ENCODE measurements around the gene PPP1R36. TPM values are rescaled to one million over a fixed set of nuclear protein-coding genes. Genes with fewer than 3 reads are reported as not detected.
"Not testable (repeated sequence)": the region's sequence is repeated elsewhere in the genome, so short reads cannot be mapped to it uniquely, and the experiment has no call there.

Gene PPP1R36
- total and polyA plus RNA-seq, 2 of the 13 experiments (the other 11 are each of a cell fraction or from before 2014, with no cell fraction given): 0.11 to 0.17 TPM

- TF ChIP-seq ZNF230 (CRISPR knock-in tag; IDR thresholded peaks at IDR 0.05) (no peak), ZMAT5 (CRISPR knock-in tag; IDR thresholded peaks at IDR 0.05; ENCODE audit: borderline replicate concordance, low read depth) (no peak), PREB (CRISPR knock-in tag; IDR thresholded peaks at IDR 0.05) (no peak), FUBP1 (CRISPR knock-in tag; IDR thresholded peaks at IDR 0.05; ENCODE audit: borderline replicate concordance) (no peak)
Measured at GRCh38 chr14:64614805-64615391, 65.1 kb downstream of the PPP1R36 start (continued).

- H3K27me3 ChIP-seq (ENCODE audit: control insufficient read depth in 1 of 2, insufficient read depth in 2 of 2, low read length in 2 of 2); ATAC-seq; H3K4me2 ChIP-seq (ENCODE audit: low read depth, low read length); H3K36me3 ChIP-seq (replicated peaks in 1 of 2; ENCODE audit: control insufficient read depth in 1 of 2, insufficient read depth in 2 of 2, low read length in 2 of 2); DNase-seq (ENCODE audit: low spot score); H2AFZ ChIP-seq (ENCODE audit: low read length); BruUV-seq (replicated peaks); H4K20me1 ChIP-seq (ENCODE audit: insufficient read depth, low read length); CTCF ChIA-PET (ENCODE audit: low intra/inter-chr PET ratio, low total read pairs); in situ Hi-C loops (cut with HindIII; ENCODE audit: extremely low pct_ligation_motif_present, low pct_unique_long_range_greater_than_20kb); intact Hi-C loops (cut with micrococcal nuclease; ENCODE audit: unreplicated experiment); H3K4me3 ChIP-seq (replicated peaks in 1 of 3; ENCODE audit: insufficient read depth in 1 of 3, low read depth in 2 of 3, low read length in 3 of 3); H3K4me1 ChIP-seq (ENCODE audit: insufficient read depth, low read length); H3K9me3 ChIP-seq (ENCODE audit: low read length); H3K27ac ChIP-seq (ENCODE audit: extremely low read length, insufficient read depth, low read length); H3K79me2 ChIP-seq (ENCODE audit: insufficient read depth, low read length); H3K9ac ChIP-seq (ENCODE audit: insufficient read depth, low read depth, low read length); FAIRE-seq; POLR2A ChIA-PET: not testable (repeated sequence)
- 67% methylated on average over 8 of the region's 8 CpGs for WGBS (ENCODE audit: low lambda C conversion rate)
Measured at GRCh38 chr14:64617872-64618408, 68.2 kb downstream of the PPP1R36 start.

Data from HepG2 (cell line).